Trophoblast cell (in vitro differentiated cells and primary cell): ENCODE results near the gene SERPINB6.

Experiments
- DNase-seq, 2 donors: peaks; one replicate each; pipeline ENCODE4 v3.0.0-alpha.2; 2016
- H2AFZ ChIP-seq: 2 replicates; pipeline ENCODE4 v1.6.1; 2013; ENCODE audit warnings: low read length, moderate library complexity, mild to moderate bottlenecking; ENCODE audit not compliant: insufficient read depth, poor library complexity
- H2AK5ac ChIP-seq: 2 replicates; pipeline ENCODE4 v1.6.1; 2013; ENCODE audit warnings: mild to moderate bottlenecking, low read length
- H2BK120ac ChIP-seq: 2 replicates; pipeline ENCODE4 v1.6.1; 2013; ENCODE audit warnings: low read length, mild to moderate bottlenecking, moderate library complexity; ENCODE audit not compliant: insufficient read depth, poor library complexity
- H2BK12ac ChIP-seq: 2 replicates; pipeline ENCODE4 v1.6.1; 2013; ENCODE audit warnings: mild to moderate bottlenecking, low read length, moderate library complexity
- H2BK5ac ChIP-seq: 2 replicates; pipeline ENCODE4 v1.6.1; 2013; ENCODE audit warnings: low read length, low read depth, moderate library complexity, mild to moderate bottlenecking; ENCODE audit not compliant: poor library complexity
- H3K14ac ChIP-seq: 2 replicates; pipeline ENCODE4 v1.6.1; 2013; ENCODE audit warnings: mild to moderate bottlenecking, low read length
- H3K18ac ChIP-seq: 2 replicates; pipeline ENCODE4 v1.6.1; 2013; ENCODE audit warnings: mild to moderate bottlenecking, low read length
- H3K23ac ChIP-seq: 2 replicates; pipeline ENCODE4 v1.6.1; 2013; ENCODE audit warnings: low read length
- H3K27ac ChIP-seq: 2 replicates; pipeline ENCODE4 v1.5.1; 2013; ENCODE audit warnings: low read depth, mild to moderate bottlenecking, inconsistent platforms, low read length, moderate library complexity
- H3K27me3 ChIP-seq: 2 replicates; pipeline ENCODE4 v1.6.1; 2013; ENCODE audit warnings: inconsistent platforms, mild to moderate bottlenecking, low read length, moderate library complexity; ENCODE audit not compliant: insufficient read depth
- H3K36me3 ChIP-seq, 2 experiments: 1 replicate in 1 of 2; 2 replicates in 1 of 2; pipeline ENCODE4 v1.6.1; 2013; ENCODE audit warnings: low read length in 2 of 2, mild to moderate bottlenecking in 2 of 2, moderate library complexity in 1 of 2; ENCODE audit not compliant: insufficient read depth in 2 of 2, control insufficient read depth in 1 of 2
- H3K4ac ChIP-seq: 2 replicates; pipeline ENCODE4 v1.6.1; 2013; ENCODE audit warnings: low read depth, mild to moderate bottlenecking, low read length, moderate library complexity
- H3K4me1 ChIP-seq, 2 experiments: 1 replicate in 1 of 2; 2 replicates in 1 of 2; pipeline ENCODE4 v1.6.1; 2013; ENCODE audit warnings: low read length in 2 of 2, mild to moderate bottlenecking in 2 of 2, moderate library complexity in 1 of 2; ENCODE audit not compliant: insufficient read depth in 2 of 2, control insufficient read depth in 1 of 2
- H3K4me2 ChIP-seq: 2 replicates; pipeline ENCODE4 v1.6.1; 2013; ENCODE audit warnings: inconsistent platforms, mild to moderate bottlenecking, low read length, moderate library complexity
- H3K4me3 ChIP-seq: 2 replicates; pipeline ENCODE4 v1.5.1; 2013; ENCODE audit warnings: mild to moderate bottlenecking, low read depth, low read length, inconsistent platforms
- H3K79me1 ChIP-seq: one replicate; pipeline ENCODE4 v1.6.1; 2013; ENCODE audit warnings: low read length
- H3K79me2 ChIP-seq: 2 replicates; pipeline ENCODE4 v1.6.1; 2013; ENCODE audit warnings: low read length, mild to moderate bottlenecking; ENCODE audit not compliant: control insufficient read depth, insufficient read depth, poor library complexity
- H3K9ac ChIP-seq: 2 replicates; pipeline ENCODE4 v1.6.1; 2013; ENCODE audit warnings: mild to moderate bottlenecking, low read length
- H3K9me3 ChIP-seq: 2 replicates; pipeline ENCODE4 v1.6.1; 2013; ENCODE audit warnings: low read depth, mild to moderate bottlenecking, control low read depth, inconsistent platforms, low read length; ENCODE audit not compliant: insufficient read depth
- H4K12ac ChIP-seq: 2 replicates; pipeline ENCODE4 v1.6.1; 2013; ENCODE audit warnings: low read depth, mild to moderate bottlenecking, low read length, moderate library complexity
- H4K8ac ChIP-seq: 2 replicates; pipeline ENCODE4 v1.6.1; 2013; ENCODE audit warnings: low read depth, mild to moderate bottlenecking, low read length, moderate library complexity
- H4K91ac ChIP-seq: one replicate; pipeline ENCODE4 v1.6.1; 2013; ENCODE audit warnings: low read depth, mild to moderate bottlenecking, low read length, moderate library complexity
- WGBS: extraction: QIAGEN DNeasy Blood & Tissue Kit; methylation state at CpG from one replicate; pipeline ENCODE4 v1.1.7; 2013; ENCODE audit warnings: missing lambda C conversion rate; ENCODE audit not compliant: insufficient read length, insufficient coverage; ENCODE audit errors: extremely low coverage; 5-methylcytosine and 5-hydroxymethylcytosine counted together

SERPINB6 gene

DNA sequence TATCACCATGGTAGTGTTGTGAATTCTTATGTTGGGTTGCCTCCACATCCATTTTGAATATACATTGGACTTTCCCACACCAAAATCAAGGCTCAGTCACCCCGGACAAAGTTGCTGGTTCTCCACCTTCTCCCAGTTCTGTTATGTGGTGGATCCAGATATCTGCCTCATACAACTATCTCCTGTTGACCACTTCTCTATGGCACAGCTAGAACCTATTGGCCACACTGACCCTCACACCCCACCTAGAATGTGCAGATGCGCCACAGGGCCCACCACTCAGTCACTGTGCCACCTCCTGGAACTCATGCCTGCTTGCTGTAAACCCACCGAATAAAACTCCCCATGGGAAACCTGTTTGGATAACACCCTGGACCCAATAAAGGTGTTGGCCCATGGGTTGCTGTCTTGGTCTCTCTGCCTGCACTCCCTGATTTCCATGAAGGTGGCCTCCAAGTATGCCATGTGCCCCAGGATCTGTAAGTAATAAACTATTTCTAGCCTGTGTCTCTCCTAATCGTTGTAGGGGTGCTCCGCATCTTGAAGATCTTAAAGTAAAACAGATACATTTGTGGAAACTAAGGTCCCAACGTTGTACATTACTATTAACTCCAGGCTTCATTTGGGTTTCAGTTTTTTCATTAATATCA, 21.1 kb upstream of the SERPINB6 start:
- H2BK120ac ChIP-seq: no peak overlapping the region
- no peak overlapping the region for H3K27ac ChIP-seq
- peaks cover 14% of the 10 kb centered on the region for H3K79me1 ChIP-seq
- no peak for DNase-seq
- H3K4me3 ChIP-seq: no peak overlapping the region
- no peak overlapping the region for H3K4ac ChIP-seq
- no peak overlapping the region for H3K9ac ChIP-seq
- peaks cover 5 to 8% of the 10 kb centered on the region in 2 experiments for H3K4me1 ChIP-seq
- no peak overlapping the region for H4K8ac ChIP-seq
- peaks cover 2% of the 10 kb centered on the region for H3K79me2 ChIP-seq
- H4K12ac ChIP-seq: no peak overlapping the region
- H3K14ac ChIP-seq: no peak overlapping the region
- no peaks in the 10 kb centered on the region for H3K36me3 ChIP-seq
- no peak overlapping the region for H2BK5ac ChIP-seq
- no peak overlapping the region for H2AFZ ChIP-seq
- no CpG with 5 or more reads among the region's 6 CpGs for WGBS
- H3K27me3 ChIP-seq: no peaks in the 10 kb centered on the region
- no peak overlapping the region for H3K18ac ChIP-seq
- no peaks in the 10 kb centered on the region for H3K9me3 ChIP-seq
- H2BK12ac ChIP-seq: no peak overlapping the region
- no peak overlapping the region for H3K4me2 ChIP-seq
- H4K91ac ChIP-seq: peak overlapping the region; percentile 18
- H2AK5ac ChIP-seq: no peak overlapping the region
- no peak overlapping the region for H3K23ac ChIP-seq

DNA sequence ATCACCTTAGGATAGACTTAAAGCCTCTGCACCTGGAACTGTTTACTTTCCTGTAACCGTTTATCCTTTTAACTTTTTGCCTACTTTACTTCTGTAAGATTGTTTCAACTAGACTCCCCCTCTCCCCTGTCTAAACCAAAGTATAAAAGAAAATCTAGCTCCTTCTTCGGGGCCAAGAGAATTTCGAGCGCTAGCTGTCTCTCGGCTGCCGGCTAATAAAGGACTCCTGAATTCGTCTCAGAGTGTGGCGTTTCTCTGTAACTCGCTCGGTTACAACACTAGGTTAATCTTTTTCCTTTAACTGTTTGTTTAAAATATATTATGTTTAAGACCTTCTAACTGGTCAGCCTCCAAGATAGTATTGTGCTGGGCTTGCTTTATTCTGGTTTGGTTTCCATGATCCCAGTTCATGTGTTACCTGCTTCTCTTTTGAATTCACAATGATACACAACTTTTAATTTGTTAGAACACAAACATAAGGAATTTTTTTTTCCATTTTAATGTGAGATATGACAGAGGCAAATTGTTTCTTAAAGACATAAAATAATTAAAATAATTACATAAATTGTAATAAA, 19.7 kb upstream of the SERPINB6 start:
- Histone ChIP-seq H3K79me2 (peaks cover 2% of the 10 kb centered on the region), H4K8ac (no peak overlapping the region), H3K9me3 (no peaks in the 10 kb centered on the region), H3K14ac (no peak overlapping the region), H2BK12ac (no peak overlapping the region), H4K12ac (peak overlapping the region; percentile 43), H3K79me1 (peaks cover 14% of the 10 kb centered on the region), H2AFZ (peak overlapping the region; percentile 25), H3K4me3 (no peak overlapping the region), H3K27ac (no peak overlapping the region), H3K18ac (no peak overlapping the region), H4K91ac (no peak overlapping the region), H2AK5ac (no peak overlapping the region), H3K9ac (no peak overlapping the region), H3K4ac (peak overlapping the region; percentile 5), H3K4me1 (peaks cover 5 to 8% of the 10 kb centered on the region in 2 experiments), H3K27me3 (no peaks in the 10 kb centered on the region), H3K23ac (no peak overlapping the region), H2BK5ac (no peak overlapping the region), H3K4me2 (no peak overlapping the region), H2BK120ac (no peak overlapping the region), H3K36me3 (no peaks in the 10 kb centered on the region)
- no CpG with 5 or more reads among the region's 10 CpGs for WGBS
- DNase-seq: no peak

GRCh38 chr6:2990248-2990931, 19.0 kb upstream of the SERPINB6 start:
- Histone ChIP-seq H3K9me3 (no peaks in the 10 kb centered on the region), H4K91ac (no peak overlapping the region), H3K79me2 (peaks cover 2% of the 10 kb centered on the region), H2BK120ac (no peak overlapping the region), H3K27ac (peak overlapping the region; percentile 99), H2AK5ac (no peak overlapping the region), H3K23ac (no peak overlapping the region), H3K18ac (no peak overlapping the region), H2AFZ (peak overlapping the region; percentile 25), H3K27me3 (no peaks in the 10 kb centered on the region), H2BK12ac (no peak overlapping the region), H2BK5ac (no peak overlapping the region), H4K8ac (peak overlapping the region; percentile 74), H3K4me1 (peaks cover 5 to 8% of the 10 kb centered on the region in 2 experiments), H4K12ac (peak overlapping the region; percentile 78), H3K4ac (peak overlapping the region; percentile 5), H3K4me2 (peak overlapping the region; percentile 87), H3K79me1 (peaks cover 14% of the 10 kb centered on the region), H3K9ac (no peak overlapping the region), H3K36me3 (no peaks in the 10 kb centered on the region), H3K14ac (peak overlapping the region; percentile 25), H3K4me3 (no peak overlapping the region)
- peak in 1 of 2 donors; percentile 41 for DNase-seq
- no CpG with 5 or more reads among the region's 19 CpGs for WGBS

- DNase-seq: peak; percentile 92 to 99
- peaks cover 2% of the 10 kb centered on the region for H3K79me2 ChIP-seq
- peak overlapping the region; percentile 99 for H3K27ac ChIP-seq
- peak overlapping the region; percentile 83 for H3K9ac ChIP-seq
- H4K8ac ChIP-seq: peak overlapping the region; percentile 93
- H3K27me3 ChIP-seq: no peaks in the 10 kb centered on the region
- peaks cover 14% of the 10 kb centered on the region for H3K79me1 ChIP-seq
- peaks cover 5 to 8% of the 10 kb centered on the region in 2 experiments for H3K4me1 ChIP-seq
- peak overlapping the region; percentile 63 for H2AFZ ChIP-seq
- peak overlapping the region; percentile 89 for H2BK5ac ChIP-seq
- WGBS: no CpG with 5 or more reads among the region's 22 CpGs
- peaks cover 1% of the 10 kb centered on the region for H3K9me3 ChIP-seq
- H3K4ac ChIP-seq: peak overlapping the region; percentile 85
- peak overlapping the region; percentile 79 for H3K18ac ChIP-seq
- H4K91ac ChIP-seq: peak overlapping the region; percentile 89
- H3K23ac ChIP-seq: no peak overlapping the region
- H3K4me3 ChIP-seq: peak overlapping the region; percentile 78
- H4K12ac ChIP-seq: peak overlapping the region; percentile 78
- no peak overlapping the region for H2BK12ac ChIP-seq
- no peak overlapping the region for H2AK5ac ChIP-seq
- H3K14ac ChIP-seq: peak overlapping the region; percentile 78
- no peaks in the 10 kb centered on the region for H3K36me3 ChIP-seq
- H3K4me2 ChIP-seq: peak overlapping the region; percentile 87
- peak overlapping the region; percentile 75 for H2BK120ac ChIP-seq
Observed at GRCh38 chr6:2989332-2990247, 18.2 kb upstream of the SERPINB6 start.
